Left lobe of liver (tissue), 2 donors: Measurements from ENCODE around the gene CCDC134. TPM values are rescaled to one million over a fixed set of nuclear protein-coding genes. Genes with fewer than 3 reads are reported as not detected.

ENCODE experiments used
- ATAC-seq: fragments of 200-7000 bp; cut with Tn5 transposase; one replicate; pipeline ENCODE4 v1.9.1; 2020; ENCODE audit warnings: mild to moderate bottlenecking, moderate library complexity
- DNase-seq: peaks from one replicate; pipeline ENCODE4 v3.0.0-alpha.2; 2020; ENCODE audit warnings: low spot score
- total RNA-seq: library from RNA; stranded (reverse); gene quantifications from one replicate; pipeline ENCODE4 v1.2.1, GENCODE V29; 2021
- donor health status: DM: no; HTN: no; CAD: no; lungs with moderate emphysema.
- donor health status: DM: no; HTN: yes; CAD: no.

Gene CCDC134
- total RNA-seq, 1 donor from 2014 or later = 5.1 TPM

GRCh38 chr22:41875531-41876270, 75.2 kb downstream of the CCDC134 start:
- ATAC-seq (peak; percentile 61), DNase-seq (no peak)

Other genes with a start within 250 kb of the CCDC134 start
- 0.88 TPM for gene CSDC2, start 239.7 kb upstream of the CCDC134 start, total RNA-seq
- 51.8 TPM for gene PMM1, start 210.8 kb upstream of the CCDC134 start, total RNA-seq
- 40.5 TPM for gene DESI1, start 179.6 kb upstream of the CCDC134 start, total RNA-seq
- gene XRCC6, start 179.4 kb upstream of the CCDC134 start, total RNA-seq = 65.9 TPM
- 39.7 TPM for gene SNU13, start 111.8 kb upstream of the CCDC134 start, total RNA-seq
- 0.53 TPM for gene MEI1, start 101.2 kb upstream of the CCDC134 start, total RNA-seq
- gene SREBF2, start 32.4 kb downstream of the CCDC134 start, total RNA-seq = 30.4 TPM
- gene SHISA8, start 114.4 kb downstream of the CCDC134 start, total RNA-seq = not detected
- gene TNFRSF13C, start 126.1 kb downstream of the CCDC134 start, total RNA-seq = 0.10 TPM
- not detected for gene CENPM, start 146.5 kb downstream of the CCDC134 start, total RNA-seq
- not detected for gene SEPTIN3, start 168.8 kb downstream of the CCDC134 start, total RNA-seq
- gene WBP2NL, start 198.1 kb downstream of the CCDC134 start, total RNA-seq = 0.53 TPM